GM06990 (cell line): ENCODE data around the gene APOC3.

Experiments used
- DNase-seq: peaks from one replicate; pipeline ENCODE4 v3.0.0-alpha.2; 2011; ENCODE audit not compliant: insufficient read length; ENCODE audit errors: extremely low read depth
- H3K27me3 ChIP-seq: replicated peaks from 2 replicates; pipeline ENCODE4 v1.6.0; 2011; ENCODE audit warnings: low read length; ENCODE audit not compliant: control insufficient read depth, insufficient read depth
- H3K36me3 ChIP-seq: 2 replicates; pipeline ENCODE4 v1.5.1; 2011; ENCODE audit warnings: low read length; ENCODE audit not compliant: control insufficient read depth, insufficient read depth
- H3K4me3 ChIP-seq: replicated peaks from 2 replicates; pipeline ENCODE4 v1.5.1; 2011; ENCODE audit warnings: low read depth, mild to moderate bottlenecking, control low read depth, low read length
- CTCF ChIP-seq: IDR thresholded peaks from 2 replicates; pipeline ENCODE4 v1.5.1; 2011; ENCODE audit warnings: low read length, control low read depth, mild to moderate bottlenecking, inconsistent platforms; ENCODE audit not compliant: insufficient read depth, poor library complexity, severe bottlenecking

Gene APOC3

GRCh38 chr11:116851626-116852025 lies 21.9 kb downstream of the APOC3 start:
- DNase-seq = no peak
- no peak for TF ChIP-seq CTCF
- no peak overlapping the region for H3K4me3 ChIP-seq
- no peaks in the 10 kb centered on the region for H3K27me3 ChIP-seq
- peaks cover 14% of the 10 kb centered on the region for H3K36me3 ChIP-seq

- Histone ChIP-seq H3K27me3 (no peaks in the 10 kb centered on the region), H3K4me3 (no peak overlapping the region), H3K36me3 (peaks cover 10% of the 10 kb centered on the region)
- no peak for DNase-seq
- no peak for TF ChIP-seq CTCF
Observed at GRCh38 chr11:116852261-116853031, 22.7 kb downstream of the APOC3 start.

- no peak for TF ChIP-seq CTCF
- H3K4me3 ChIP-seq = no peak overlapping the region; the same call in 1 of the 2 replicates
Observed at GRCh38 chr11:116853461-116854073, 23.9 kb downstream of the APOC3 start.

GRCh38 chr11:116855413-116855812 lies 25.7 kb downstream of the APOC3 start:
- no peak overlapping the region for H3K4me3 ChIP-seq
- no peaks in the 10 kb centered on the region for H3K27me3 ChIP-seq
- no peak for TF ChIP-seq CTCF
- no peak for DNase-seq
- peaks cover 7% of the 10 kb centered on the region for H3K36me3 ChIP-seq

More at GRCh38 chr11:116853461-116854073, 23.9 kb downstream of the APOC3 start:
- peaks cover 5% of the 10 kb centered on the region for H3K36me3 ChIP-seq
- no peaks in the 10 kb centered on the region for H3K27me3 ChIP-seq
- peak; percentile 61 for DNase-seq

GRCh38 chr11:116856423-116856822 lies 26.7 kb downstream of the APOC3 start:
- no peak for TF ChIP-seq CTCF
- no peaks in the 10 kb centered on the region for H3K27me3 ChIP-seq
- no peak for DNase-seq
- no peak overlapping the region for H3K4me3 ChIP-seq
- peaks cover 7% of the 10 kb centered on the region for H3K36me3 ChIP-seq
